ENCODE data around the gene KLHL14.

- TF ChIP-seq CTCF (IDR thresholded peaks at IDR 0.05) (no peak), POLR2A (IDR thresholded peaks at IDR 0.05) (no peak)
These were observed 37.0 kb downstream of the KLHL14 start for GRCh38 chr18:32735781-32736180.

Measured in Peyer's patch (tissue), 4 donors.